Neutrophil (primary cell): ENCODE data around the gene PDE7B.

Experiments used
- H3K27ac ChIP-seq: fragments of 200-600 bp; sonication (generic); 2 replicates; pipeline ENCODE4 v1.5.1; 2016; ENCODE audit warnings: mild to moderate bottlenecking, moderate library complexity
- H3K27me3 ChIP-seq: fragments of 200-600 bp; sonication (generic); 2 replicates; pipeline ENCODE4 v1.6.0; 2016; ENCODE audit warnings: mild to moderate bottlenecking
- H3K36me3 ChIP-seq: fragments of 200-600 bp; sonication (generic); 2 replicates; pipeline ENCODE4 v1.5.1; 2017
- H3K4me1 ChIP-seq, 2 experiments: fragments of 200-600 bp in 1 of 2; sonication (generic) in 1 of 2; 1 replicate in 1 of 2; 2 replicates in 1 of 2; pipeline versions ENCODE4 v1.5.1 to v1.6.1; 2013 to 2016; ENCODE audit warnings: low read depth in 1 of 2, low read length in 1 of 2, mild to moderate bottlenecking in 1 of 2, moderate library complexity in 1 of 2; ENCODE audit not compliant: control insufficient read depth in 1 of 2, insufficient read depth in 1 of 2
- H3K4me3 ChIP-seq, 2 experiments: fragments of 200-600 bp in 1 of 2; sonication (generic) in 1 of 2; 1 replicate in 1 of 2; 2 replicates in 1 of 2; pipeline ENCODE4 v1.5.1; 2013 to 2016; ENCODE audit warnings: low read depth in 1 of 2, low read length in 1 of 2, mild to moderate bottlenecking in 1 of 2, moderate library complexity in 1 of 2
- H3K9me3 ChIP-seq: fragments of 200-600 bp; sonication (generic); 2 replicates; pipeline ENCODE4 v1.5.1; 2016
- TF ChIP-seq, protein P1 (sequence below): fragments of 200-600 bp; sonication (generic); IDR thresholded peaks from 2 replicates; pipeline ENCODE4 v1.5.1; 2016; ENCODE audit warnings: antibody characterized with exemption

Gene PDE7B

DNA sequence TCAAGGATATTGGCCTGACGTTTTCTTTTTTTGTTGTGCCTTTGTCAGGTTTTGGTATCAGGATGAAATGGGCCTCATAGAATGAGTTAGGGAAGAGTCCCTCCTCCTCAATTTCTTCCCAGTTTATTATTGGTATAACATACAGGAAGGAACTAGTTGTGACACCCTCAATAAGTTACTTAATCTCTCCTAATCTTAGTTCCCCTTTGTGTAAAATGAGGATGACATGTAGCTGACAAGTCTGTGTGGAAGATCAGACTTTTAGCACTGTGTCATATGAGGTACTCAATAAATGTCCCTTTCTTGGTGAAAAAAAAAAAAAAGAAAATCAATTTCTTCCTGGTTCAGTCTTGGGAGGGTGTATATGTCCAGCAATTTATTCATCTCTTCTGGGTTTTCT lies 155.8 kb downstream of the PDE7B start:
- Histone ChIP-seq H3K4me1 (peaks cover 18 to 26% of the 10 kb centered on the region in 2 experiments), H3K9me3 (no peaks in the 10 kb centered on the region), H3K27me3 (no peaks in the 10 kb centered on the region), H3K27ac (peak overlapping the region; percentile 65), H3K4me3 (no peak overlapping the region), H3K36me3 (no peaks in the 10 kb centered on the region)
- TF ChIP-seq, protein P1, sequence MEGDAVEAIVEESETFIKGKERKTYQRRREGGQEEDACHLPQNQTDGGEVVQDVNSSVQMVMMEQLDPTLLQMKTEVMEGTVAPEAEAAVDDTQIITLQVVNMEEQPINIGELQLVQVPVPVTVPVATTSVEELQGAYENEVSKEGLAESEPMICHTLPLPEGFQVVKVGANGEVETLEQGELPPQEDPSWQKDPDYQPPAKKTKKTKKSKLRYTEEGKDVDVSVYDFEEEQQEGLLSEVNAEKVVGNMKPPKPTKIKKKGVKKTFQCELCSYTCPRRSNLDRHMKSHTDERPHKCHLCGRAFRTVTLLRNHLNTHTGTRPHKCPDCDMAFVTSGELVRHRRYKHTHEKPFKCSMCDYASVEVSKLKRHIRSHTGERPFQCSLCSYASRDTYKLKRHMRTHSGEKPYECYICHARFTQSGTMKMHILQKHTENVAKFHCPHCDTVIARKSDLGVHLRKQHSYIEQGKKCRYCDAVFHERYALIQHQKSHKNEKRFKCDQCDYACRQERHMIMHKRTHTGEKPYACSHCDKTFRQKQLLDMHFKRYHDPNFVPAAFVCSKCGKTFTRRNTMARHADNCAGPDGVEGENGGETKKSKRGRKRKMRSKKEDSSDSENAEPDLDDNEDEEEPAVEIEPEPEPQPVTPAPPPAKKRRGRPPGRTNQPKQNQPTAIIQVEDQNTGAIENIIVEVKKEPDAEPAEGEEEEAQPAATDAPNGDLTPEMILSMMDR = no peak

DNA sequence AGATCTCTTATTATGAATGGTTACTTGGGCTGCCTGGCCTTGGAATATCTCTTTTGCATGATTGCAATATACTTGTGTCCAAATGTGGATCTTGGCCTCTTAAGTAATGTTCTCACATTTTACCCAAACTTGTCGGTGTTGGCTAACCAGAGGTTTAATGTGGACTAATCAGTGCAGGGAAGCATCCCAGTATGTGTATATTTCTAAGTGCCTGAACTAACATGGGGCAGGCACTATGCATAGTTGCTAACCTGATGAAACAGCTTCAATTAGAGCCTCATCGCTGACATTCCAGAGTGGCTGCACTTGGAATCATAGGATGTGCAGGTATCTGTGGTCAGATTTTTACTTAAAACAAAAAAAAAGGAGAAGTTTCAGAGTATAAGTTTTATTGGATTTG lies 160.0 kb downstream of the PDE7B start:
- peaks cover 22 to 28% of the 10 kb centered on the region in 2 experiments for H3K4me1 ChIP-seq
- TF ChIP-seq, protein P1 = no peak
- H3K27ac ChIP-seq = no peak overlapping the region

DNA sequence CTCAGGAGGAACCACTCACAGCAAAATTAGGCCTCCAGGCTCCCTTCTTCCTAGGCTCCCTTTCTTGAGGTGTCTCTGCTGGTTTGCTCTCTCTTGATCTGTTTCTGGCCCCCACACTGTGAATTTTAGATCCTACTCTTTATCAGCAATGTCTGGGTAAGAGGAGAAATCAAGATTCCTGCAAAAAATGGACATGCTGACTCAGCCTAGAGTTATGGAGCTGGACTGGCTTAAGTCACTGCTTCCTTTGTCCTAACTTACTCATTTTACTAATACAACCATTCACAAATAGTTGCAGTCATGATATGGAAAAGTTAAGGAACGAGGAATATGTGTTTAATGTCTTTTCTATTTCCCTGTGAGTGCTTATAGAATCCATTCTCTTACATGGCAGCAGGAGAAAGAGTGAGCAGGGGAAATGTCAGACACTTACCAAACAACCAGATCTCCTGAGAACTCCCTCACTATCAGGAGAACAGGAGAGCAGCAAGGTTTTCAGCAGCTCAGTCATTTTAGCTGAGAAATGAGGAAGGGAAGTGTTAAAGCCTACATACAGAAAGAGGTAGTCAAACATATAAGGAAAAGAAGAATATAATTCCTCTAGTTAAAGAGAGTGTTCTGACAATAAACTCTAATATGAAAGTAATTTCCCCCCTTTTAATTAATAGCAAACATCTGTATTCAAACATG lies 160.8 kb downstream of the PDE7B start:
- no peaks in the 10 kb centered on the region for H3K27me3 ChIP-seq
- H3K9me3 ChIP-seq = no peaks in the 10 kb centered on the region
- H3K4me1 ChIP-seq = peaks cover 14 to 20% of the 10 kb centered on the region in 2 experiments
- no peak overlapping the region for H3K27ac ChIP-seq
- H3K36me3 ChIP-seq = no peaks in the 10 kb centered on the region
- TF ChIP-seq, protein P1 = no peak
- no peak overlapping the region for H3K4me3 ChIP-seq

More for the DNA sequence above, 160.0 kb downstream of the PDE7B start:
- H3K9me3 ChIP-seq = no peaks in the 10 kb centered on the region
- H3K27me3 ChIP-seq = no peaks in the 10 kb centered on the region
- H3K36me3 ChIP-seq = no peaks in the 10 kb centered on the region
- H3K4me3 ChIP-seq = no peak overlapping the region

DNA sequence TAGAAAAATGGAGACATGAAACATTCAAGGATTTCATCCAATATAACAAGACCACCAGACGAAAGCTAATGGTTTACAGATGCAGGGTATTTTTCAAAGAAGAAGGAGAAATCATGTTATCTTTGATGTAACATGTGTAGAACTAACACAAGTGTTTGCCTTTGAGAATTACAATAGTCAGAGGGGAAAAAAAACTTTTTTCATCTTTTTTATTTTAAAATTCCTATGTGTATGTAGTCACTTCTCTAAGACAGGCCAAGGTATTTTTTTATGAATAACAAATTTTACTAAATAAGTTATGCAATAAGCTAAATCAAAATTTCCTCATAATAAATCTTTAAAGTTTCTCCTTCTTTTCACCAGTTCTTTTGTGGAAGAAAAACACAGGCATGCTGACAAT lies 161.4 kb downstream of the PDE7B start:
- H3K4me3 ChIP-seq = no peak overlapping the region
- H3K36me3 ChIP-seq = no peaks in the 10 kb centered on the region
- H3K27ac ChIP-seq = no peak overlapping the region
- H3K4me1 ChIP-seq = peaks cover 12 to 16% of the 10 kb centered on the region in 2 experiments
- H3K9me3 ChIP-seq = no peaks in the 10 kb centered on the region
- no peaks in the 10 kb centered on the region for H3K27me3 ChIP-seq
- TF ChIP-seq, protein P1 = no peak

DNA sequence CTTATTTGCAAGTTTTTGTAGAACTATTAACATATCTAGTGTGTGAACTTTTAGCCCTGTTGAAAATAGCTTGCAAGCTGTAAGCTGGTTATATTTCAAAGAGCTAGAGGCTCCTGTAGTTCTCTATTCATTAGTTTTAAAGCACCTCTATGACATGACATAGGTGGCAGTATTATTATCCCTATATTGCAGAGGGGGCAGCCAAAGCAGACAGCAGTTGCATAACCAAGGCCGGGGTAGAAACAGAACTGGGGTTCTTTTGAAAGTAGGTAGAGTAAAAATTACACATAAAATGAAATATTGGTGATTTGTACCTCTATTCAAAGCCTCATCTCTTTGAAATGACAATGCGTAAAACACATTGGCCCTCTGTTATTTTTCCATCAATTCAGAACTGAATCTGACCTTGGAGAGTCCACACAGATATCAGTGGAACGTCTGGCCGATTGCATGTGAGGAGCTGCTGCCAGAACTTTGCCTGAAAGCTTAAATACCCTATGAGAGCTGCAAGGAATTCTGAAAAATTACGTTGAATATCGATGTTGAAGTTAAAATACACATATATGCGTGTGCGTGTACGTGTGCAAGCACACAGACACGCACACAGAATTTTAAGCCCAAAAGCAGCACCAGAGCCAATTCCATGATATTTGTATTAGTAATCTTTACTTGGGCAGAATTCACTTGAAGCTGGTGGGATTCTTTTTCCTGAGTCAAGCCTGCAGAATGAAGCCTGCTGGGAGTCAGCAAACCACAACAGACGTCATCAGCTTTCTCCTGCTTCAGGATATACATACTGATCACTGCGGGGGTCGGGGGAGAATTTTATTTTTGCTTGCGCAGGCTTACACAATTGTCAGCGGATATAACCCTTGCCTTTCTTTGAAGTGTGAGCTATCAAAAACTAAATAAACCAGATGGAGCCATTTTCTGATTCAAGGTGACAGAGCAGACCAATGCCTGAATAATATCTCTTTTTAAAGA lies 163.2 kb downstream of the PDE7B start:
- no peaks in the 10 kb centered on the region for H3K36me3 ChIP-seq
- no peaks in the 10 kb centered on the region for H3K27me3 ChIP-seq
- no peak overlapping the region for H3K27ac ChIP-seq
- TF ChIP-seq, protein P1 = no peak
- H3K4me1 ChIP-seq = peaks cover 12 to 16% of the 10 kb centered on the region in 2 experiments
- H3K4me3 ChIP-seq = no peak overlapping the region
- no peaks in the 10 kb centered on the region for H3K9me3 ChIP-seq
